ENCODE results near the gene BTBD18.

Gene BTBD18

DNA sequence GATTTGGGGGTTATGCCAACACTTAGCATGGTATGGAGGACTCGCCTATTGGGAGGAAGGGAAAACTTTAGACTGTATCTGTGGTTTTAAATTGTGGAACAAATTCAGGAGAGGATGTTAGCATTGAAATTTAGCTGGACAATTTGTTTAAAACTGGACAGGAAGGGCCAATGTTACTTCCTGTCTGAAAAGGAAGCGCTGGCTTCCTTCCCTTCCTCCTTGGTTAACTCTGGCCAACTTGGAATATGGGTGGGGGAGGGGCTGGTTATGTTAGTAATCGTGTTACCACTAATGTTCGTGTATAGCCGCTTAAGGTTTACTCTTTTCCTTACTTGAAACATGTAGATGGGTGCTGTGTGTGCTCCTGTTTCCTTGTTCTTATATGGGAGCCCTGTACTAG is 23.9 kb upstream of the BTBD18 start:
- DNase-seq (ENCODE audit: low read depth in 1 of 2, low spot score in 1 of 2): no peak
- TF ChIP-seq, protein P1, sequence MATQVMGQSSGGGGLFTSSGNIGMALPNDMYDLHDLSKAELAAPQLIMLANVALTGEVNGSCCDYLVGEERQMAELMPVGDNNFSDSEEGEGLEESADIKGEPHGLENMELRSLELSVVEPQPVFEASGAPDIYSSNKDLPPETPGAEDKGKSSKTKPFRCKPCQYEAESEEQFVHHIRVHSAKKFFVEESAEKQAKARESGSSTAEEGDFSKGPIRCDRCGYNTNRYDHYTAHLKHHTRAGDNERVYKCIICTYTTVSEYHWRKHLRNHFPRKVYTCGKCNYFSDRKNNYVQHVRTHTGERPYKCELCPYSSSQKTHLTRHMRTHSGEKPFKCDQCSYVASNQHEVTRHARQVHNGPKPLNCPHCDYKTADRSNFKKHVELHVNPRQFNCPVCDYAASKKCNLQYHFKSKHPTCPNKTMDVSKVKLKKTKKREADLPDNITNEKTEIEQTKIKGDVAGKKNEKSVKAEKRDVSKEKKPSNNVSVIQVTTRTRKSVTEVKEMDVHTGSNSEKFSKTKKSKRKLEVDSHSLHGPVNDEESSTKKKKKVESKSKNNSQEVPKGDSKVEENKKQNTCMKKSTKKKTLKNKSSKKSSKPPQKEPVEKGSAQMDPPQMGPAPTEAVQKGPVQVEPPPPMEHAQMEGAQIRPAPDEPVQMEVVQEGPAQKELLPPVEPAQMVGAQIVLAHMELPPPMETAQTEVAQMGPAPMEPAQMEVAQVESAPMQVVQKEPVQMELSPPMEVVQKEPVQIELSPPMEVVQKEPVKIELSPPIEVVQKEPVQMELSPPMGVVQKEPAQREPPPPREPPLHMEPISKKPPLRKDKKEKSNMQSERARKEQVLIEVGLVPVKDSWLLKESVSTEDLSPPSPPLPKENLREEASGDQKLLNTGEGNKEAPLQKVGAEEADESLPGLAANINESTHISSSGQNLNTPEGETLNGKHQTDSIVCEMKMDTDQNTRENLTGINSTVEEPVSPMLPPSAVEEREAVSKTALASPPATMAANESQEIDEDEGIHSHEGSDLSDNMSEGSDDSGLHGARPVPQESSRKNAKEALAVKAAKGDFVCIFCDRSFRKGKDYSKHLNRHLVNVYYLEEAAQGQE (IDR thresholded peaks at IDR 0.05; ENCODE audit: insufficient replicate concordance, low read depth): no peak
- TF ChIP-seq POLR2AphosphoS5 (IDR thresholded peaks at IDR 0.05; ENCODE audit: low read depth): no peak
- TF ChIP-seq, protein P2, sequence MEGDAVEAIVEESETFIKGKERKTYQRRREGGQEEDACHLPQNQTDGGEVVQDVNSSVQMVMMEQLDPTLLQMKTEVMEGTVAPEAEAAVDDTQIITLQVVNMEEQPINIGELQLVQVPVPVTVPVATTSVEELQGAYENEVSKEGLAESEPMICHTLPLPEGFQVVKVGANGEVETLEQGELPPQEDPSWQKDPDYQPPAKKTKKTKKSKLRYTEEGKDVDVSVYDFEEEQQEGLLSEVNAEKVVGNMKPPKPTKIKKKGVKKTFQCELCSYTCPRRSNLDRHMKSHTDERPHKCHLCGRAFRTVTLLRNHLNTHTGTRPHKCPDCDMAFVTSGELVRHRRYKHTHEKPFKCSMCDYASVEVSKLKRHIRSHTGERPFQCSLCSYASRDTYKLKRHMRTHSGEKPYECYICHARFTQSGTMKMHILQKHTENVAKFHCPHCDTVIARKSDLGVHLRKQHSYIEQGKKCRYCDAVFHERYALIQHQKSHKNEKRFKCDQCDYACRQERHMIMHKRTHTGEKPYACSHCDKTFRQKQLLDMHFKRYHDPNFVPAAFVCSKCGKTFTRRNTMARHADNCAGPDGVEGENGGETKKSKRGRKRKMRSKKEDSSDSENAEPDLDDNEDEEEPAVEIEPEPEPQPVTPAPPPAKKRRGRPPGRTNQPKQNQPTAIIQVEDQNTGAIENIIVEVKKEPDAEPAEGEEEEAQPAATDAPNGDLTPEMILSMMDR (IDR thresholded peaks at IDR 0.05; ENCODE audit: insufficient read depth, low read length): no peak
- no peak for TF ChIP-seq SPI1 (IDR thresholded peaks at IDR 0.05; ENCODE audit: borderline replicate concordance, low read depth)
- no peak for TF ChIP-seq GABPA (IDR thresholded peaks at IDR 0.05; ENCODE audit: low read depth)
- H3K27ac ChIP-seq (replicated peaks): no peak overlapping the region
- no peaks in the 10 kb centered on the region for H3K27me3 ChIP-seq (ENCODE audit: insufficient read depth, poor library complexity, severe bottlenecking)
- no peak overlapping the region for H3K4me3 ChIP-seq (replicated peaks; ENCODE audit: insufficient read depth, low read length)

DNA sequence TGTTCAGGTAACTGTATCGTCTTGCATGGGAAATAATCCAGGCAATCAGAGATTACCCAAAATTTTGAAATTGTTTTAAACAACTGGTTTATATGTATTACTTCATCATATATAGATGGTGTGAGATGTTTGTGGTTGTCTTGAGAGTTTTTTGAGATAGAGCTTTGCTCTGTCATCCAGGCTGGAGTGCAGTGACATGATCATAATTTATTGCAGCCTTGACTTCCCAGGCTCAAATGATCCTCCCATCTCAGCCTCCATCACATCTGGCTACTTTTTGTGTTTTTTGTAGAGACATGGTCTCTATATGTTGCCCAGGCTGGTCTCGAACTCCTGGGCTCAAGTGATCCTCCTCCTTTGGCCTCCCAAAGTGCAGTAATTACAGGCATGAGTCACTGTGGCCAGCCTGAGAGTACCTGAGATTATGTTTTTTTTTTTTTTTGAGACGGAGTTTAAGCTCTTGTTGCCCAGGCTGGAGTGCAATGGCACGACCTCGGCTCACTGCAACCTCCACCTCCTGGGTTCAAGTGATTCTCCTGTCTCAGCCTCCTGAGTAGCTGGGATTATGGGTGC is 21.5 kb upstream of the BTBD18 start:
- TF ChIP-seq POLR2AphosphoS5 (IDR thresholded peaks at IDR 0.05; ENCODE audit: low read depth): no peak
- TF ChIP-seq GABPA (IDR thresholded peaks at IDR 0.05; ENCODE audit: low read depth): no peak
- TF ChIP-seq, protein P2 (IDR thresholded peaks at IDR 0.05; ENCODE audit: insufficient read depth, low read length): no peak
- TF ChIP-seq, protein P1 (IDR thresholded peaks at IDR 0.05; ENCODE audit: insufficient replicate concordance, low read depth): no peak
- TF ChIP-seq SPI1 (IDR thresholded peaks at IDR 0.05; ENCODE audit: borderline replicate concordance, low read depth): no peak
- H3K4me3 ChIP-seq (replicated peaks; ENCODE audit: insufficient read depth, low read length): no peak overlapping the region
- no peak overlapping the region for H3K27ac ChIP-seq (replicated peaks)
- DNase-seq (ENCODE audit: low read depth in 1 of 2, low spot score in 1 of 2): no peak
- H3K27me3 ChIP-seq (ENCODE audit: insufficient read depth, poor library complexity, severe bottlenecking): no peaks in the 10 kb centered on the region

DNA sequence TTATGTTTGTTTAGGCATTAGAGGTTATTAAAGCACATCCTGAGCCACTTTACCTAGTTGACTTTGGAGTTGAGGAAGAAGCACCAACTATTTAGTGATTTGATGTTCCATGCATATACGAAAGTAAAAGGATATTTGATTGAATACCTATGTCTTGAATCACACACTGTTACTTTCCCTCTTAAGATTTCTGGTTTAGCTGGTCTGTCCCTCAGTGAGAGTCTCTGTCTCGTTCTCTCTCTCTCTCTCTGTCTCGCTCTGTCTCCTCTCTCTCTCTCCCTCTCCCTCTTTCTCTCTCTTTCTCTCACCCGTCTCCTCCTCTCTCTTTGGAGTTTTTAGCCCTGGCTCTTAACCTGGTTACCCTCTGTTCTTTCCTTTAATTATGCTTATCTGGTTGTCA is 20.9 kb upstream of the BTBD18 start:
- Histone ChIP-seq H3K27me3 (ENCODE audit: insufficient read depth, poor library complexity, severe bottlenecking) (no peaks in the 10 kb centered on the region), H3K4me3 (replicated peaks; ENCODE audit: insufficient read depth, low read length) (no peak overlapping the region), H3K27ac (replicated peaks) (no peak overlapping the region)
- no peak for DNase-seq (ENCODE audit: low read depth in 1 of 2, low spot score in 1 of 2)
- TF ChIP-seq GABPA (IDR thresholded peaks at IDR 0.05; ENCODE audit: low read depth) (no peak), SPI1 (IDR thresholded peaks at IDR 0.05; ENCODE audit: borderline replicate concordance, low read depth) (no peak), POLR2AphosphoS5 (IDR thresholded peaks at IDR 0.05; ENCODE audit: low read depth) (no peak)
- TF ChIP-seq, protein P2 (IDR thresholded peaks at IDR 0.05; ENCODE audit: insufficient read depth, low read length): no peak
- TF ChIP-seq, protein P1 (IDR thresholded peaks at IDR 0.05; ENCODE audit: insufficient replicate concordance, low read depth): no peak

Data from HL-60 (cell line).